Uterus (tissue), 4 donors: ENCODE data around the gene AAGAB. TPM values are rescaled to one million over a fixed set of nuclear protein-coding genes. Genes with fewer than 3 reads are reported as not detected.

Experiments used
- DNase-seq, 2 donors: peaks; one replicate each; pipeline ENCODE4 v3.0.0-alpha.2; 2019 to 2020
- H3K27ac ChIP-seq, 2 donors: fragments of 200-600 bp; sonication (generic); 1 replicate in 1 of 2; 2 replicates in 1 of 2; pipeline ENCODE4 v1.5.1; 2016 to 2018
- H3K27me3 ChIP-seq, 2 donors: fragments of 200-600 bp; sonication (generic); one replicate each; pipeline ENCODE4 v1.5.1; 2018 to 2019; ENCODE audit warnings: control low read depth in 1 of 2
- H3K36me3 ChIP-seq, 2 donors: fragments of 200-600 bp; sonication (generic); one replicate each; pipeline ENCODE4 v1.5.1; 2019; ENCODE audit warnings: control low read depth in 1 of 2
- H3K4me1 ChIP-seq, 2 donors: fragments of 200-600 bp; sonication (generic); one replicate each; pipeline ENCODE4 v1.5.1; 2018 to 2019; ENCODE audit warnings: control low read depth in 1 of 2
- H3K4me3 ChIP-seq, 2 donors: fragments of 200-600 bp; sonication (generic); 1 replicate in 1 of 2; 2 replicates in 1 of 2; pipeline ENCODE4 v1.5.1; 2018 to 2019; ENCODE audit warnings: mild to moderate bottlenecking in 1 of 2
- H3K9me3 ChIP-seq, 2 donors: fragments of 200-600 bp; sonication (generic); one replicate each; pipeline ENCODE4 v1.5.1; 2019; ENCODE audit warnings: control low read depth in 1 of 2
- CTCF ChIP-seq, 4 experiments: fragments of 200-600 bp in 2 of 4; fragments of 450-650 bp in 2 of 4; sonication (generic) in 2 of 4; IDR thresholded peaks; one replicate each; pipeline ENCODE4 v1.5.1; 2016 to 2019; ENCODE audit warnings: antibody characterized with exemption in 4 of 4, mild to moderate bottlenecking in 2 of 4, moderate library complexity in 1 of 4
- POLR2A ChIP-seq, 2 donors: fragments of 450-650 bp; IDR thresholded peaks; one replicate each; pipeline ENCODE4 v1.6.1; 2016; ENCODE audit warnings: antibody characterized with exemption in 2 of 2, mild to moderate bottlenecking in 1 of 2, moderate library complexity in 1 of 2
- intact Hi-C: fragments of 100-400 bp; cut with DNase I; formaldehyde crosslinking; loops from one replicate; pipeline ENCODE4 v1.15.1; 2023; ENCODE audit warnings: low total_unique reads
- total RNA-seq, 4 donors: library from RNA; depleted of rRNA in 3 of 4; stranded (reverse); fragments of >200 nt in 3 of 4; gene quantifications; one replicate each; pipeline versions ENCODE4 v1.1.0 to v1.2.4, GENCODE V29; 2014 to 2023
- donor health status: DM: yes; HTN: yes; CAD: no.

AAGAB gene
- total RNA-seq, 4 donors from 2014 or later: 25.5 to 44.8 (median 39.4) TPM

DNA sequence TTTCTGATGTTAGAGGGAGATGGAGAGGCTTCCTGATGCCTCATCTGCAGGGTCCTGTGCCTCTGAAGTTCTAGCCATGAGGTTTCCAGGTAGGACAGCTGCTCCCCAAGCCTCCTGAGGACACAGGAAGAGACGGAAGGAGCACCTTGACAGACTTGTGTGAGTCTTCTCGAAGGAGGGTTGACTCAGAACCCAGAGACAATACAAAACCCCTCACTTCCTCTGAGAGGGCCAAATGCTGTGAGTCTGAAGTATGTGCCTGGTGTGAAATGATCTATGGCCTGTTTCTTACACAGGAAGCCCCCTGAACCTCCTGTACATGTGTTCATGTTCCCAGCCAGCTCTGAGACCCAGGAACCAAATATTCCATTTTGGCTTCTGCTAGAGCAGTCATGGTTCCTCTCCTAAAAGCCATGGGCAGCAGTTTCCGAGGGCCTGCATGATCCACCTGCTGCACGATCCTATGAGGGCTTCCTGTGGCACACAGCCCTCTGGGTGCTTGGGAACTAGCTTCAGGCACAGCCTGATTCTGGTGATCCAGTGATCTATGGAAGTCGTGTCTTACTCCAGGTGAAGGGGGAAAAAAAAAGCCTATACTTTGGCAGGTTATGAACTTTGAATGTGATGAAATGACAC is 62.2 kb downstream of the AAGAB start:
- Histone ChIP-seq H3K4me1 (peaks cover 12 to 28% of the 10 kb centered on the region in 2 donors), H3K27me3 (no peaks in the 10 kb centered on the region), H3K4me3 (no peak overlapping the region), H3K9me3 (no peaks in the 10 kb centered on the region), H3K27ac (peak overlapping the region; percentile 81 to 92), H3K36me3 (no peaks in the 10 kb centered on the region)
- TF ChIP-seq CTCF (IDR thresholded peaks at IDR 0.05): no peak
- no peak for TF ChIP-seq POLR2A (IDR thresholded peaks at IDR 0.05)
- DNase-seq: no peak
- intact Hi-C loops: no loop called here

DNA sequence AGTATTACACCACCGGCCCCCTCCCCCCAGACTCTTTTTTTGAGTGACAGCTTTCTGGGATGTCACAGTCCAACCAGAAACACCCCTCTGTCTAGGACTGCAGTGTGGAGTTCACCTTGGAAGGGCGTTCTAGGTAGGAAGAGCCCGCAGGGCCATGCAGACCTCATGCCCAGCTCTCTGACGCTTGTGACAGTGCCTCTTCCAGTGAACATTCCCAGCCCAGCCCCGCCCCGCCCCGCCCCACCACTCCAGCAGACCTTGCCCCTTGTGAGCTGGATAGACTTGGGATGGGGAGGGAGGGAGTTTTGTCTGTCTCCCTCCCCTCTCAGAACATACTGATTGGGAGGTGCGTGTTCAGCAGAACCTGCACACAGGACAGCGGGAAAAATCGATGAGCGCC is 63.6 kb downstream of the AAGAB start:
- Histone ChIP-seq H3K4me1 (peaks cover 15 to 37% of the 10 kb centered on the region in 2 donors), H3K27ac (peak overlapping the region; percentile 91 to 92), H3K4me3 (no peak overlapping the region), H3K9me3 (no peaks in the 10 kb centered on the region), H3K36me3 (no peaks in the 10 kb centered on the region), H3K27me3 (no peaks in the 10 kb centered on the region)
- TF ChIP-seq CTCF (IDR thresholded peaks at IDR 0.05): no peak
- no peak for TF ChIP-seq POLR2A (IDR thresholded peaks at IDR 0.05)
- intact Hi-C loops: no loop called here
- no peak for DNase-seq

- Histone ChIP-seq H3K9me3 (no peaks in the 10 kb centered on the region), H3K36me3 (no peaks in the 10 kb centered on the region), H3K27ac (peak overlapping the region; percentile 91 to 92), H3K27me3 (no peaks in the 10 kb centered on the region), H3K4me1 (peaks cover 18 to 37% of the 10 kb centered on the region in 2 donors), H3K4me3 (no peak overlapping the region)
- peak in 1 of 2 donors; percentile 16 for DNase-seq
- TF ChIP-seq CTCF (IDR thresholded peaks at IDR 0.05) (no peak), POLR2A (IDR thresholded peaks at IDR 0.05) (no peak)
- intact Hi-C loops: no loop called here
These were observed 64.1 kb downstream of the AAGAB start for GRCh38 chr15:67190326-67190725.

GRCh38 chr15:67189326-67190051 is 65.0 kb downstream of the AAGAB start:
- Histone ChIP-seq H3K27me3 (no peaks in the 10 kb centered on the region), H3K4me3 (no peak overlapping the region), H3K4me1 (peaks cover 18 to 37% of the 10 kb centered on the region in 2 donors), H3K9me3 (no peaks in the 10 kb centered on the region), H3K27ac (peak overlapping the region; percentile 91 to 92), H3K36me3 (no peaks in the 10 kb centered on the region)
- TF ChIP-seq CTCF (IDR thresholded peaks at IDR 0.05) (no peak), POLR2A (IDR thresholded peaks at IDR 0.05) (no peak)
- intact Hi-C loops: loop anchor here (5.0 kb wide), 1 partner anchor 42 kb away; no protein-coding TSS in a partner anchor
- DNase-seq: peak; percentile 93 to 94
